ENCODE data around the gene PHF23. TPM values are rescaled to one million over a fixed set of nuclear protein-coding genes. Genes with fewer than 3 reads are reported as not detected.

PHF23 gene
- total RNA-seq, 1 experiment from 2014 or later, result 85.1 TPM

DNA sequence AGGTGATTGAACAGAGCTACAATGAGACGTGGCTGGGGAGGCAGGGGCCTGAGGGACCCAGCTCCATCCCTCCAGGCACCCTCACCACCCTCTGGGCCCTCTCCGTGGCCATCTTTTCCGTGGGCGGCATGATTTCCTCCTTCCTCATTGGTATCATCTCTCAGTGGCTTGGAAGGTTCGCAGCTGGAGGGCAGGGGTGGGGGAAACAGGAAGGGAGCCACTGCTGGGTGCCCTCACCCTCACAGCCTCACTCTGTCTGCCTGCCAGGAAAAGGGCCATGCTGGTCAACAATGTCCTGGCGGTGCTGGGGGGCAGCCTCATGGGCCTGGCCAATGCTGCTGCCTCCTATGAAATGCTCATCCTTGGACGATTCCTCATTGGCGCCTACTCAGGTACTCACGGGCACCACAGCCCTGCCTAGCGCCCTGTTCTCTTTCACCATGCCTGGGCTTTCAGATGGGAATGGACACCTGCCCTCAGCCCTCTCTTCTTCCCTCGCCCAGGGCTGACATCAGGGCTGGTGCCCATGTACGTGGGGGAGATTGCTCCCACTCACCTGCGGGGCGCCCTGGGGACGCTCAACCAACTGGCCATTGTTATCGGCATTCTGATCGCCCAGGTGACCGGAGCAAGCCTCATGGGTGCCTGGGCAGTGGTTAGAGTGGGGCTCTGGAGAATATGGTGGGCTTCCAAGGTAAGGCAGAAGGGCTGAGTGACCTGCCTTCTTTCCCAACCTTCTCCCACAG is 44.4 kb upstream of the PHF23 start:
- intact Hi-C loops (cut with micrococcal nuclease; ENCODE audit: unreplicated experiment), result no loop called here
- ChIA-PET CTCF (interaction anchor here (1.5 kb wide), 1 partner anchor 13 kb away, joined by 7 read pairs; no protein-coding TSS in a partner anchor), POLR2A (ENCODE audit: low non-redundant PET) (no interaction called here)
- DNase-seq (ENCODE audit: low spot score), result no peak
- no peaks in the 10 kb centered on the region for H3K27me3 ChIP-seq (replicated peaks; ENCODE audit: insufficient read depth, low read depth, low read length, poor library complexity)
- H3K4me1 ChIP-seq (ENCODE audit: insufficient read depth, low read length, poor library complexity, severe bottlenecking), result peaks cover 18% of the 10 kb centered on the region
- no peaks in the 10 kb centered on the region for H3K36me3 ChIP-seq (ENCODE audit: insufficient read depth, low read length, poor library complexity, severe bottlenecking)
- H3K27ac ChIP-seq (ENCODE audit: low read depth, low read length, poor library complexity, severe bottlenecking), result no peak overlapping the region
- TF ChIP-seq, protein P1, sequence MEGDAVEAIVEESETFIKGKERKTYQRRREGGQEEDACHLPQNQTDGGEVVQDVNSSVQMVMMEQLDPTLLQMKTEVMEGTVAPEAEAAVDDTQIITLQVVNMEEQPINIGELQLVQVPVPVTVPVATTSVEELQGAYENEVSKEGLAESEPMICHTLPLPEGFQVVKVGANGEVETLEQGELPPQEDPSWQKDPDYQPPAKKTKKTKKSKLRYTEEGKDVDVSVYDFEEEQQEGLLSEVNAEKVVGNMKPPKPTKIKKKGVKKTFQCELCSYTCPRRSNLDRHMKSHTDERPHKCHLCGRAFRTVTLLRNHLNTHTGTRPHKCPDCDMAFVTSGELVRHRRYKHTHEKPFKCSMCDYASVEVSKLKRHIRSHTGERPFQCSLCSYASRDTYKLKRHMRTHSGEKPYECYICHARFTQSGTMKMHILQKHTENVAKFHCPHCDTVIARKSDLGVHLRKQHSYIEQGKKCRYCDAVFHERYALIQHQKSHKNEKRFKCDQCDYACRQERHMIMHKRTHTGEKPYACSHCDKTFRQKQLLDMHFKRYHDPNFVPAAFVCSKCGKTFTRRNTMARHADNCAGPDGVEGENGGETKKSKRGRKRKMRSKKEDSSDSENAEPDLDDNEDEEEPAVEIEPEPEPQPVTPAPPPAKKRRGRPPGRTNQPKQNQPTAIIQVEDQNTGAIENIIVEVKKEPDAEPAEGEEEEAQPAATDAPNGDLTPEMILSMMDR (conservative IDR thresholded peaks at IDR 0.05; ENCODE audit: low read depth, low read length), result no peak
- TF ChIP-seq EZH2 (IDR thresholded peaks at IDR 0.05; ENCODE audit: borderline replicate concordance, low read depth, low read length, poor library complexity, severe bottlenecking), result no peak
- H3K9me3 ChIP-seq (ENCODE audit: low read depth, low read length, poor library complexity, severe bottlenecking), result no peaks in the 10 kb centered on the region
- H3K4me3 ChIP-seq (ENCODE audit: low read depth, low read length, poor library complexity, severe bottlenecking), result no peak overlapping the region
- BruUV-seq (replicated peaks), result no TSS peak

DNA sequence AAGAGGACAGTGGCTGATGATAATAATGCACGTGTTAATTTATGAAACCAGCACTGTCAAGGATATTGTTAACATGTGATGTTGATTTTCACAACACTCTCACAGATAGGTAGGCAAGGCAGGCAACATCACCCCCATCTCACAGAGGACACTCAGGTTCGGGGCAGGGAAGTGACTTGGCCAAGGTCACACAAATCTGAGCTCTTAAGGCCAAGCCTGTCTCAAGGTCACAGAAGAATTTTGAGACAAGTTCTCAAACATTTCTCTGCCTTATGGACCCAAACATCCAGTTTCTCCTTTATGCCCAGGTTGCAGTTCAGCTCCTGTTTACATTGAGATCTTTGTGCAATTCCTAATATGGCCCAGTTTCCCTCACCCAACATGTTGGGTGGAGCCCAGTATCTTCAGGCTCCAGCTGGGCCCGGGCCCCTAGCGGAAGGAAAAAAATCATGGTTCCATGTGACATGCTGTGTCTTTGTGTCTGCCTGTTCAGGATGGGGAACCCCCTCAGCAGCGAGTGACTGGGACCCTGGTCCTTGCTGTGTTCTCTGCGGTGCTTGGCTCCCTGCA is 43.6 kb upstream of the PHF23 start:
- ChIA-PET POLR2A (ENCODE audit: low non-redundant PET) (no interaction called here), CTCF (interaction anchor here (2.4 kb wide), 1 partner anchor 13 kb away, joined by 30 read pairs; no protein-coding TSS in a partner anchor)
- H3K9me3 ChIP-seq (ENCODE audit: low read depth, low read length, poor library complexity, severe bottlenecking), result no peaks in the 10 kb centered on the region
- peaks cover 18% of the 10 kb centered on the region for H3K4me1 ChIP-seq (ENCODE audit: insufficient read depth, low read length, poor library complexity, severe bottlenecking)
- TF ChIP-seq EZH2 (IDR thresholded peaks at IDR 0.05; ENCODE audit: borderline replicate concordance, low read depth, low read length, poor library complexity, severe bottlenecking), result no peak
- TF ChIP-seq, protein P1 (conservative IDR thresholded peaks at IDR 0.05; ENCODE audit: low read depth, low read length), result no peak
- BruUV-seq (replicated peaks), result no TSS peak
- intact Hi-C loops (cut with micrococcal nuclease; ENCODE audit: unreplicated experiment), result no loop called here
- no peaks in the 10 kb centered on the region for H3K27me3 ChIP-seq (replicated peaks; ENCODE audit: insufficient read depth, low read depth, low read length, poor library complexity)
- no peaks in the 10 kb centered on the region for H3K36me3 ChIP-seq (ENCODE audit: insufficient read depth, low read length, poor library complexity, severe bottlenecking)
- DNase-seq (ENCODE audit: low spot score), result peak; percentile 39
- no peak overlapping the region for H3K27ac ChIP-seq (ENCODE audit: low read depth, low read length, poor library complexity, severe bottlenecking)
- no peak overlapping the region for H3K4me3 ChIP-seq (ENCODE audit: low read depth, low read length, poor library complexity, severe bottlenecking)

DNA sequence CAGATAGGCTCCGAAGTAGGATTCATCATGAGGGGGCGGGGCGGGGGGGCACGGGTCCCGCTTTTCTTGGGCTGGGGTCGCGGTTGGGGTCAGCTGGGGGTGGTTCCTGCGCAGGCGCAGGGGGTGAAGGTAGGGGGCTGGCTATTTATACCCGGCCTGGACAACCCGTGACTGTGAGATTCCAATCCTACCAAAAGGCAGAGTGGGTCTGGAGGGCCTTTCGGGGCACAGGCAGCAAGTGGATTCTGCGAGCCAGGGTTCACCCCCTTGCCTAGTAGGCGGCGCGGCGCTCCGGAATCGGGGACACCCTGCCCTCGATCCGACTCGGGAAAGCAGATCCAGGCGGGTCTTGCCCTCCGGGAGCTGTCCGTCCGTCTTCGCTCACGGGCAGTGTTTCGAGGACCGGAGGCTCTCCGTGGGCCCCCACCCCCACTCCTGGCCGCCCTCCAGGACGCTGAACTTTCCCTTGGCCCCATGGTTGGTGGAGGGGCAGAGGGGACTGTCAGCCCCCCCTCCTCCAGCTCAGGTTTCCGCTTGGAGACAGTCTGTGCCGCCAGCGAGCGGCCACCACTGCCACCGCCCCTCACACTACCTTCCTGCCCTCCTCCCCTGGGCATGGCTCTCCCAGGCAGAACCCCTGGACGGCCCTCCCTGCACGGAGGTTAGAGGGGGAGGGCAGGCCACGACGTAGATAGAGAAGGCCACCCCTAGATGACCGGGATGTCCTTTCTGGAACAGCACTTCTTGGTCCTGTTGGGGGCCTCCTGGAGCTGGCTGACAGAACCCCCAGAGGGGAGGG is 42.9 kb upstream of the PHF23 start:
- intact Hi-C loops (cut with micrococcal nuclease; ENCODE audit: unreplicated experiment), result loop anchor here (1.0 kb wide), 1 partner anchor 14 kb away; no protein-coding TSS in a partner anchor
- Histone ChIP-seq H3K27ac (ENCODE audit: low read depth, low read length, poor library complexity, severe bottlenecking) (peak overlapping the region; percentile 50), H3K9me3 (ENCODE audit: low read depth, low read length, poor library complexity, severe bottlenecking) (no peaks in the 10 kb centered on the region), H3K4me3 (ENCODE audit: low read depth, low read length, poor library complexity, severe bottlenecking) (peak overlapping the region; percentile 55), H3K36me3 (ENCODE audit: insufficient read depth, low read length, poor library complexity, severe bottlenecking) (no peaks in the 10 kb centered on the region), H3K4me1 (ENCODE audit: insufficient read depth, low read length, poor library complexity, severe bottlenecking) (peaks cover 18% of the 10 kb centered on the region), H3K27me3 (replicated peaks; ENCODE audit: insufficient read depth, low read depth, low read length, poor library complexity) (no peaks in the 10 kb centered on the region)
- TF ChIP-seq, protein P1 (conservative IDR thresholded peaks at IDR 0.05; ENCODE audit: low read depth, low read length), result no peak
- TF ChIP-seq EZH2 (IDR thresholded peaks at IDR 0.05; ENCODE audit: borderline replicate concordance, low read depth, low read length, poor library complexity, severe bottlenecking), result no peak
- no peak for DNase-seq (ENCODE audit: low spot score)
- ChIA-PET CTCF (interaction anchor here (2.4 kb wide), 1 partner anchor 14 kb away, joined by 30 read pairs; no protein-coding TSS in a partner anchor), POLR2A (ENCODE audit: low non-redundant PET) (interaction anchor here (0.7 kb wide), 1 partner anchor 10 kb away, joined by 21 read pairs; no protein-coding TSS in a partner anchor)
- BruUV-seq (replicated peaks), result no TSS peak

Data from A673 (cell line).